ENCODE data around the gene NUDT13. TPM values are rescaled to one million over a fixed set of nuclear protein-coding genes. Genes with fewer than 3 reads are reported as not detected.
A peak's percentile ranks its signal among the peaks of the same experiment; 100 is the strongest.

NUDT13 gene
- total and polyA plus RNA-seq, 3 donors from 2014 or later: 3.0 to 5.9 (median 5.6) TPM

GRCh38 chr10:73073627-73074026, 36.6 kb upstream of the NUDT13 start:
- DNase-seq: no peak
- H3K36me3 ChIP-seq (ENCODE audit: low read depth, missing control alignments): no peaks in the 10 kb centered on the region
- H3K27ac ChIP-seq: no peak overlapping the region
- TF ChIP-seq POLR2A (IDR thresholded peaks at IDR 0.05) (no peak), CTCF (IDR thresholded peaks at IDR 0.05) (no peak)
- no peaks in the 10 kb centered on the region for H3K27me3 ChIP-seq
- H3K4me3 ChIP-seq: no peak overlapping the region
- no peaks in the 10 kb centered on the region for H3K9me3 ChIP-seq
- intact Hi-C loops (cut with DNase I; ENCODE audit: low total_unique reads): no loop called here
- H3K4me1 ChIP-seq: peaks cover 14% of the 10 kb centered on the region

DNA sequence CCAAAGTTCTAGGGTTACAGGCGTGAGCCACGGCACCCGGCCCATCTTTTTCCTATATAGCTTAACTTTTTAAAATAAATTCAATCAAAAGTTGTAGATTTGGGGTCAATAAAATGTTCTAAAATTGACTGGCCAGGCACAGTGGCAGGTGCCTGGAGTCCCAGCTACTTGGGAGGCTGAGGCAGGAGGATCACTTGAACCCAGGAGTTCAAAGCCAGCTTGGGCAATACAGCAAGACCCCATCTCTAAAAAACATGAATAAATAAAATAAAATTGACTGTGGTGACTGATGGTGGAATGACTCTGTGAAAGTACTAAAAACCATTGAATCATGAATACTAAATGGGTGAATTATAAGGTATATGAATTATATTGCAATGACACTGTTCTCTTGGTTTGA, 34.4 kb upstream of the NUDT13 start:
- Histone ChIP-seq H3K36me3 (ENCODE audit: low read depth, missing control alignments) (no peaks in the 10 kb centered on the region), H3K4me1 (peaks cover 14% of the 10 kb centered on the region), H3K27me3 (no peaks in the 10 kb centered on the region), H3K27ac (peak overlapping the region; percentile 91 to 94), H3K4me3 (no peak overlapping the region), H3K9me3 (no peaks in the 10 kb centered on the region)
- no peak for DNase-seq
- TF ChIP-seq POLR2A (IDR thresholded peaks at IDR 0.05) (no peak), CTCF (IDR thresholded peaks at IDR 0.05) (no peak)
- WGBS, 2 donors: 96 to 97% methylated on average over 3 of the region's 3 CpGs
- intact Hi-C loops (cut with DNase I; ENCODE audit: low total_unique reads): no loop called here

- DNase-seq: peak; percentile 92
- Histone ChIP-seq H3K4me1 (peaks cover 14% of the 10 kb centered on the region), H3K9me3 (no peaks in the 10 kb centered on the region), H3K27ac (peak overlapping the region; percentile 91 to 94), H3K36me3 (ENCODE audit: low read depth, missing control alignments) (no peaks in the 10 kb centered on the region), H3K4me3 (no peak overlapping the region), H3K27me3 (no peaks in the 10 kb centered on the region)
- WGBS, 2 donors: 25 to 29% methylated on average over 6 of the region's 6 CpGs
- intact Hi-C loops (cut with DNase I; ENCODE audit: low total_unique reads): no loop called here
- TF ChIP-seq CTCF (IDR thresholded peaks at IDR 0.05): no peak
- no peak for TF ChIP-seq POLR2A (IDR thresholded peaks at IDR 0.05)
These were observed 33.7 kb upstream of the NUDT13 start for GRCh38 chr10:73076360-73077183.

DNA sequence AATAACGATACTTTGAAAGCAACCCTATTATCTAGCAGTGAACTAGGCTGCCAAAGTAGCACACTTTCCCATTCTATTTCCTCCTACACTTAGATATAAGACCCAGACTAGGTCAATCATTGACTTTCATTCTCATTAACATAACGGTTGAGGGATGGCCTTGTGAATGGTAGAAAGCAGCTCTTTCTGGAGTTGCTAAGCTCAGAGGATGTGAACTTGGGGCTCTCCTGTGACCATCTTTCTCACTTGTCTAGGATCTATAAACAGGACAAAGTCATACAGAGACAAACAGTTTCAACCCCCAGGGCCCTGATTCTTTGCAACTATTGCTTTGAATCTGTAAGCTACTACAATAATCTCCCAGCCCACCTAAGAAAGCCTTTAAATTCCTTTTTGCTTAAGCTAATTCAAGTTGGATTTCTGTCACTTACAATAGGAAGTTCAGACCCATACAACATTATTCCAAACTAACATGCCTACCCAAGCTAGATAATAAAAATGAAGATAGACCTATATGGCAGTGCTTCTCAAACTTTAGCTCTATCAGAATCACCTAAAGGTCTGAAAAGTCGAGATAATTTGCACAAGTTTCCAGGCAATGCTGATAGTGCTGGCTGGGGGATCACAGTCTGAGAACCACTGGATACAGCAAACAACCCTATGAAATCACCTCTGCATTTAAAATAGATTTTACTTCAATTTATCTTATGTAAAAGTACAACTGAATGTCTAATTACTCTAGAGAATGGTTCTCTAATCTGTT, 30.3 kb upstream of the NUDT13 start:
- TF ChIP-seq POLR2A (IDR thresholded peaks at IDR 0.05) (no peak), CTCF (IDR thresholded peaks at IDR 0.05) (no peak)
- WGBS, 2 donors: 76 to 81% methylated on average over 3 of the region's 3 CpGs
- intact Hi-C loops (cut with DNase I; ENCODE audit: low total_unique reads): no loop called here

More for the DNA sequence above, 30.3 kb upstream of the NUDT13 start:
- Histone ChIP-seq H3K4me3 (no peak overlapping the region), H3K4me1 (peaks cover 23% of the 10 kb centered on the region), H3K9me3 (no peaks in the 10 kb centered on the region), H3K36me3 (ENCODE audit: low read depth, missing control alignments) (no peaks in the 10 kb centered on the region), H3K27me3 (no peaks in the 10 kb centered on the region), H3K27ac (no peak overlapping the region)
- DNase-seq: no peak

Measured in testis (tissue), 3 donors.